Endodermal cell (in vitro differentiated cells): ENCODE results near the gene DOCK7. TPM values are rescaled to one million over a fixed set of nuclear protein-coding genes. Genes with fewer than 3 reads are reported as not detected.

Source experiments
- DNase-seq: peaks from one replicate; pipeline ENCODE4 v3.0.0-alpha.2; 2017
- H3K27ac ChIP-seq: 2 replicates; pipeline ENCODE4 v1.5.1; 2013; ENCODE audit warnings: mild to moderate bottlenecking, low read depth, low read length, moderate library complexity
- H3K27me3 ChIP-seq: 2 replicates; pipeline ENCODE4 v1.6.1; 2013; ENCODE audit warnings: mild to moderate bottlenecking, low read length, moderate library complexity; ENCODE audit not compliant: insufficient read depth, control insufficient read depth, poor library complexity, severe bottlenecking
- H3K36me3 ChIP-seq: 2 replicates; pipeline ENCODE4 v1.7.0; 2013; ENCODE audit warnings: mild to moderate bottlenecking, low read length, moderate library complexity; ENCODE audit not compliant: control insufficient read depth, insufficient read depth
- H3K4me1 ChIP-seq: one replicate; pipeline ENCODE4 v1.7.0; 2013; ENCODE audit warnings: low read length; ENCODE audit not compliant: control insufficient read depth, insufficient read depth
- H3K4me3 ChIP-seq: 2 replicates; pipeline ENCODE4 v1.5.1; 2013; ENCODE audit warnings: mild to moderate bottlenecking, low read length, moderate library complexity
- H3K9ac ChIP-seq: 2 replicates; pipeline ENCODE4 v1.6.1; 2013; ENCODE audit warnings: mild to moderate bottlenecking, low read length, moderate library complexity; ENCODE audit not compliant: poor library complexity, severe bottlenecking; ENCODE audit errors: extremely low read depth
- H3K9me3 ChIP-seq: 2 replicates; pipeline ENCODE4 v1.6.1; 2013; ENCODE audit warnings: mild to moderate bottlenecking, low read length, moderate library complexity; ENCODE audit not compliant: control insufficient read depth
- H3K27ac Mint-ChIP-seq: 2 replicates; pipeline ENCODE4 v1.8.0; 2020; ENCODE audit warnings: mixed read lengths
- H3K27me3 Mint-ChIP-seq: 2 replicates; pipeline ENCODE4 v1.8.0; 2021; ENCODE audit warnings: mild to moderate bottlenecking, mixed read lengths; ENCODE audit not compliant: insufficient read depth
- H3K36me3 Mint-ChIP-seq: 2 replicates; pipeline ENCODE4 v1.8.0; 2020; ENCODE audit warnings: low read depth, mixed read lengths
- H3K4me1 Mint-ChIP-seq: 2 replicates; pipeline ENCODE4 v1.8.0; 2020; ENCODE audit warnings: mixed read lengths
- H3K4me3 Mint-ChIP-seq: 2 replicates; pipeline ENCODE4 v1.8.0; 2020; ENCODE audit warnings: mild to moderate bottlenecking, moderate library complexity, mixed read lengths
- H3K9me3 Mint-ChIP-seq: 2 replicates; pipeline ENCODE4 v1.8.0; 2020; ENCODE audit warnings: mild to moderate bottlenecking, mixed read lengths
- CTCF ChIP-seq: fragments of 200-600 bp; sonication (generic); conservative IDR thresholded peaks from 2 replicates; pipeline ENCODE4 v1.5.0; 2021; ENCODE audit warnings: antibody characterized with exemption, mild to moderate bottlenecking
- WGBS, 2 experiments: methylation state at CpG; one replicate each; pipeline versions ENCODE4 v1.1.5 to v1.1.7; 2013; ENCODE audit warnings: missing lambda C conversion rate in 2 of 2, mixed read lengths in 1 of 2; ENCODE audit not compliant: insufficient coverage in 1 of 2, insufficient read length in 1 of 2; 5-methylcytosine and 5-hydroxymethylcytosine counted together
- total RNA-seq, 2 donors: library from RNA; stranded (reverse); fragmentation: NEBNext Ultra II Directional in 1 of 2; extraction: Animal tissue kit (Norgen Biotek cat#: 25700) in 1 of 2; gene quantifications; 2 replicates in 1 of 2; 3 replicates in 1 of 2; pipeline ENCODE4 v1.2.1, GENCODE V29; 2021

DOCK7 gene
- total RNA-seq, 2 donors from 2014 or later: 66.8 to 72.8 TPM

DNA sequence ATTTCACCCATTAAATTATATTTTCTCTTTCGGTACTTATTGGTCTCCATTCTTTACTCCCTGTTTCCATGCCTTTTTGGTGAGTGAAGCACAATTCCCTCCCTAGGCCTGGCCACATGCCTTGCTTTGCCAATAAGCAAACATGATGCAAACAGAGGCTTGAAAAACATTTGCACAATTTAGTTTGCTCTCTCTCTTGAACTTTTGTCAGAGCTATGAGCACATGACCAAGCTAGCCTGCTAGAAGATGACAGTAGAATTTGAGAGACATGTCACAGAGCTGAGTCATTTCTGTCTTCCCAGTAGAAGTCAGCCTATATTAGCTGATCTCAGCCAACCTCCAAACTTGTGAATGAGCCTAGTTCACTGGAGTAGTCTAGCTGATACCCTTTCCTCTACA is 66.3 kb downstream of the DOCK7 start:
- WGBS, 2 experiments: 96 to 100% methylated on average over 1 of the region's 1 CpG
- Mint-ChIP-seq H3K4me1 (peaks cover 7% of the 10 kb centered on the region), H3K27ac (peak overlapping the region; percentile 33), H3K9me3 (no peaks in the 10 kb centered on the region), H3K36me3 (peaks cover 14% of the 10 kb centered on the region), H3K27me3 (no peaks in the 10 kb centered on the region), H3K4me3 (no peak overlapping the region)
- no peak for DNase-seq
- H3K9ac ChIP-seq: no peak overlapping the region
- H3K4me1 ChIP-seq: no peaks in the 10 kb centered on the region
- H3K27ac ChIP-seq: no peak overlapping the region
- no peaks in the 10 kb centered on the region for H3K27me3 ChIP-seq
- H3K9me3 ChIP-seq: no peaks in the 10 kb centered on the region
- H3K36me3 ChIP-seq: peaks cover 52% of the 10 kb centered on the region
- H3K4me3 ChIP-seq: no peak overlapping the region
- TF ChIP-seq CTCF: no peak

GRCh38 chr1:62613890-62614289 is 74.3 kb downstream of the DOCK7 start:
- Mint-ChIP-seq H3K27me3 (no peaks in the 10 kb centered on the region), H3K27ac (no peak overlapping the region)

GRCh38 chr1:62613325-62613727 is 74.9 kb downstream of the DOCK7 start:
- Histone ChIP-seq H3K9ac (no peak overlapping the region), H3K36me3 (peaks cover 26% of the 10 kb centered on the region), H3K9me3 (peaks cover 3% of the 10 kb centered on the region), H3K27ac (no peak overlapping the region), H3K4me1 (no peaks in the 10 kb centered on the region), H3K27me3 (no peaks in the 10 kb centered on the region), H3K4me3 (no peak overlapping the region)
- WGBS, 2 experiments: 92 to 100% methylated on average over 1 to 2 of the region's 5 CpGs
- H3K27me3 Mint-ChIP-seq: no peaks in the 10 kb centered on the region
- peaks cover 2% of the 10 kb centered on the region for H3K9me3 Mint-ChIP-seq
- H3K4me1 Mint-ChIP-seq: peaks cover 11% of the 10 kb centered on the region
- no peak for DNase-seq
- H3K4me3 Mint-ChIP-seq: no peak overlapping the region
- peaks cover 16% of the 10 kb centered on the region for H3K36me3 Mint-ChIP-seq
- no peak overlapping the region for H3K27ac Mint-ChIP-seq
- no peak for TF ChIP-seq CTCF

More at GRCh38 chr1:62613890-62614289, 74.3 kb downstream of the DOCK7 start:
- peaks cover 11% of the 10 kb centered on the region for H3K4me1 Mint-ChIP-seq
- no peak for DNase-seq
- Histone ChIP-seq H3K9ac (no peak overlapping the region), H3K9me3 (peaks cover 3% of the 10 kb centered on the region), H3K27me3 (no peaks in the 10 kb centered on the region), H3K4me1 (no peaks in the 10 kb centered on the region), H3K27ac (no peak overlapping the region), H3K36me3 (peaks cover 30% of the 10 kb centered on the region), H3K4me3 (no peak overlapping the region)
- no peak for TF ChIP-seq CTCF
- peaks cover 2% of the 10 kb centered on the region for H3K9me3 Mint-ChIP-seq
- peaks cover 16% of the 10 kb centered on the region for H3K36me3 Mint-ChIP-seq
- no peak overlapping the region for H3K4me3 Mint-ChIP-seq
- WGBS, 2 experiments: 100% methylated on average over 1 of the region's 1 CpG; no CpG with 5 or more reads in 1 of the 2 experiments
